Measurements from ENCODE around the gene PFDN1.

PFDN1 gene

DNA sequence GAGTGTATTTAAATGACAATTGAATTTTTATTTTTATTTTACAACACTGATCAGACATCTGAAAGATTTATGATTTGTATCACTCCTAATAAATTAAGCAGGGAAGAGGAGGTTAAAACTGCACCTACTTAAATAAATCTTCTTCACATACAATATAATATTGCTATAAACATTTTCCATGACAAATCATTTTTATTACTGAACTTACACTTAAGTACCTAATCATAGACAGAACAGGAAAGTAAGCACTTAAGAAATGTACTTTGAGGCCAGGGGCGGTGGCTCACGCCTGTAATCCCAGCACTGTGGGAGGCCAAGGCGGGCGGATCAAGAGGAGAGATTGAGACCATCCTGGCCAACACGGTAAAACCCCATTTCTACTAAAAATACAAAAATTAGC, 3.8 kb downstream of the PFDN1 start:
- Histone ChIP-seq H3K4me3 (no peak overlapping the region), H3K4me2 (no peak overlapping the region), H3K27me3 (no peaks in the 10 kb centered on the region), H4K20me1 (peaks cover 21% of the 10 kb centered on the region; the same call in 1 of the 2 replicates), H3K4me1 (peaks cover 29% of the 10 kb centered on the region), H3K9ac (no peak overlapping the region), H3K36me3 (peaks cover 36% of the 10 kb centered on the region), H3K27ac (no peak overlapping the region), H3K9me3 (no peaks in the 10 kb centered on the region)
- no peak for TF ChIP-seq Cebpa-rat (IDR thresholded peaks at IDR 0.05)

DNA sequence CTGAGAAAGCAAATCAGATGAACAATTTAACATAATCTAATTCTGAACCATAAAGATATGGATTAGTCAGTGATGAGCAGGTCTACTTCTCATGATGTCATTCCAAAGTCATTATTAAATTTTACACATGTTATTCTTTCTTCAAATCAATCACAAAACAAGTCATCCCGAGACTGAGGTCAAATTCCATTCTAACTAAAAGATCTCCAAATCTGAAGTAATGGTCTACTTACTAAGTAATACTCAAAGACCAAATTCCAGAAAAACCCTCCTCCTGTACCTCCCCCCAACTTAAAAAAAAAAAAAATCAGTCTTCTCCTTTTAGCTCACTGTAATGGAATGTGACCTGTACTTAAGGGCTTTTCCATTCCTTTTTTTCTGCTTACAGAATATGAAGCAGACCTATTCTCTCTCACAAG, 4.7 kb downstream of the PFDN1 start:
- no peak overlapping the region for H3K4me2 ChIP-seq
- no peaks in the 10 kb centered on the region for H3K9me3 ChIP-seq
- H3K4me3 ChIP-seq: no peak overlapping the region
- no peak overlapping the region for H3K9ac ChIP-seq
- peaks cover 21% of the 10 kb centered on the region; the same call in 1 of the 2 replicates for H4K20me1 ChIP-seq
- no peak overlapping the region for H3K27ac ChIP-seq
- peaks cover 36% of the 10 kb centered on the region for H3K36me3 ChIP-seq
- no peaks in the 10 kb centered on the region for H3K27me3 ChIP-seq
- peaks cover 30% of the 10 kb centered on the region for H3K4me1 ChIP-seq
- TF ChIP-seq Cebpa-rat (IDR thresholded peaks at IDR 0.05): no peak

DNA sequence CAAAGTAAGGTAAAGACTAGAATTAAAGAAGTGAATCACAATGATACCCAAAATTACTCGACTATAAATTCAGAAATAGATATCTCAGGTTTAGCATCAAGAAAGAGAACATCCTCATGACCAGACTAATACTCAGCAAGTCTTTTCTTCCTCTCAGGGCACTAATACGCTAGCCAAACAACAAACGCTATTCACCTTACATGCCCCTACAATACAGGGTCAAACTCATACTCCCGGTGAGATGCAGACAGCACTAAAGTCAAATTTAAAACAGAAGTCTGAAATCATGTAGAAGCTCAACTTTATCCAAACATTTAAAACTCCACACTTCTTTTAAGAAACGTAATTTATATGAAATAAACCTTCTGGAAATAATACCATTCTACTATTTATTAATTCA, 5.6 kb downstream of the PFDN1 start:
- no peak overlapping the region for H3K9ac ChIP-seq
- H3K27ac ChIP-seq: no peak overlapping the region
- no peak overlapping the region for H3K4me3 ChIP-seq
- H3K4me1 ChIP-seq: peaks cover 33% of the 10 kb centered on the region
- no peak overlapping the region for H3K4me2 ChIP-seq
- H3K9me3 ChIP-seq: no peaks in the 10 kb centered on the region
- peaks cover 22% of the 10 kb centered on the region; the same call in 1 of the 2 replicates for H4K20me1 ChIP-seq
- peaks cover 36% of the 10 kb centered on the region for H3K36me3 ChIP-seq
- H3K27me3 ChIP-seq: no peaks in the 10 kb centered on the region
- no peak for TF ChIP-seq Cebpa-rat (IDR thresholded peaks at IDR 0.05)

DNA sequence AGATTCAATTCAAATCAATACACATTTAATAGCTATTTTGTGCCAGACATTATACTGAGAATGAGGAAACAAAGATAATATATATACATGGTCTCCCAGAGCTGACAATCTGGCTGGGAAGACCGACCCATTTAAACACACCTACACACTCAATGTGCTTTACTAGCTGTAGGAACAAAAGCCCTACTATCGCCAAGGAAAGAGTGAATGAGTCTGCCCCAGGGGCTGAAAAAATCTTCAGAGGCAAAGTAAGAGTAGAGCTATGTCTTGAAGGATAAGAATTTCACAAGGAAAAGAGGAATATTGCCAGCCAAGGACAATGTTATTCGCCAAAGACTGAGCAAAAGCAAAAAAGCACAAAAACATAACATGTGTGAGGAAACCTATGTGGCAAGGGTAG, 6.6 kb downstream of the PFDN1 start:
- Histone ChIP-seq H3K4me2 (no peak overlapping the region), H3K9ac (no peak overlapping the region), H3K36me3 (peaks cover 36% of the 10 kb centered on the region), H3K9me3 (no peaks in the 10 kb centered on the region), H3K27ac (no peak overlapping the region), H3K27me3 (no peaks in the 10 kb centered on the region), H4K20me1 (peaks cover 32% of the 10 kb centered on the region), H3K4me1 (peaks cover 23% of the 10 kb centered on the region), H3K4me3 (no peak overlapping the region)
- no peak for TF ChIP-seq Cebpa-rat (IDR thresholded peaks at IDR 0.05)

DNA sequence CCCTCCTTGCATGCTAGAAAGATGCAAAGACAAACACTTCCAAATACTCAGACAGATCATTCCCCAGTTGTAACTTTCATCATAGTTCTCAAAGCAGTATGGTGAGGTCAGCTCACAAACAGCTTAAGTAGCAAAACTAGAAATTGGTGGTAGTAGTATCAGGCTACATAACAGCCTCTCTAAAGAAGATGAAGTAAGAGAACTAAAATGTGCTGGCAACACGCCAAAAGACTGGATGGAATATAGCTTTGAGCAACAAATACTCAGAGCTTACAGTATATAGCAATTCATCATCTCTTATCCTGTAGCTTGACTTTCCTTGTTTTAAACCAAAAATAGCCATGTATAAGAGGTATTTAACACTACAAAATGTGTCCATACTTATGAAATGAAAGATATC, 7.5 kb downstream of the PFDN1 start:
- Histone ChIP-seq H3K4me3 (no peak overlapping the region), H3K4me2 (no peak overlapping the region), H4K20me1 (peaks cover 38% of the 10 kb centered on the region), H3K27ac (no peak overlapping the region), H3K27me3 (no peaks in the 10 kb centered on the region), H3K36me3 (peaks cover 41% of the 10 kb centered on the region), H3K9me3 (no peaks in the 10 kb centered on the region), H3K9ac (no peak overlapping the region), H3K4me1 (peaks cover 18% of the 10 kb centered on the region; the same call in 1 of the 2 replicates)
- no peak for TF ChIP-seq Cebpa-rat (IDR thresholded peaks at IDR 0.05)

DNA sequence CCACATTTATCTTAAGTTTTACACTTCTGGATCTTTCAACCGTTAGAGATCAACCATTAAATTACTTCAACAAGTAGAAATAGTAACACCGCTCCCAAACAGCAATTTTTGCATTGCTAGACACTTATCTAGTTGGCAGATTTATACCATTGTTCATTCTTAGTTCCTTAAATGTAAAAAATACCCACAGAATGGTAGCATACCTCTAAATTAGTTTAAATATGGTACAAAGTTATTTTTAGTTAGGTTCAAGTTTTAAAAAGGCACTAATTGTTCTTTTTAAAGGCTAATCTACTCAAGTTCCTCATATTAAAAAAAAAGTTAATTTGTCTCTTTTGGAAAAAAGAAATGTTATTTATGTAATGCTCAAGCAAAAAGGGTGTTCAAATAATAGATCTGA, 8.1 kb downstream of the PFDN1 start:
- Histone ChIP-seq H3K27me3 (no peaks in the 10 kb centered on the region), H3K4me3 (no peak overlapping the region), H3K36me3 (peaks cover 34% of the 10 kb centered on the region), H3K27ac (no peak overlapping the region), H4K20me1 (peaks cover 38% of the 10 kb centered on the region), H3K9me3 (no peaks in the 10 kb centered on the region), H3K9ac (no peak overlapping the region), H3K4me1 (peaks cover 18% of the 10 kb centered on the region; the same call in 1 of the 2 replicates), H3K4me2 (no peak overlapping the region)
- no peak for TF ChIP-seq Cebpa-rat (IDR thresholded peaks at IDR 0.05)

DNA sequence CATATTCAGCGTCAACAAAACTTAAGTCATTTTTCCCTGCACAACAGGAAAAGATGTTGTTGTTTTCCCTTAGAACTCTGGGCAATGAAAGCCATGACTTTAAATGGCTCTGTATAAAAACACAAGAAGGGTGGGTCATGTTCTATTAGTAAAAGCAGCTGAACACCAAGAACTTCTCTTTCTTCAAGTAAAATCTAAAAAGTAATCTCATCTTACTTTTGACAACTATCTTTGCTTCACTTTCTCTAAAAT, 9.1 kb downstream of the PFDN1 start:
- no peak overlapping the region for H3K27ac ChIP-seq
- no peak overlapping the region for H3K4me3 ChIP-seq
- H3K4me2 ChIP-seq: peak overlapping the region; percentile 20; the same call in 1 of the 2 replicates
- H3K9ac ChIP-seq: no peak overlapping the region
- H3K27me3 ChIP-seq: no peaks in the 10 kb centered on the region
- peaks cover 27% of the 10 kb centered on the region for H3K36me3 ChIP-seq
- peaks cover 47% of the 10 kb centered on the region for H4K20me1 ChIP-seq
- TF ChIP-seq Cebpa-rat (IDR thresholded peaks at IDR 0.05): no peak
- peaks cover 18% of the 10 kb centered on the region; the same call in 1 of the 2 replicates for H3K4me1 ChIP-seq
- H3K9me3 ChIP-seq: no peaks in the 10 kb centered on the region

DNA sequence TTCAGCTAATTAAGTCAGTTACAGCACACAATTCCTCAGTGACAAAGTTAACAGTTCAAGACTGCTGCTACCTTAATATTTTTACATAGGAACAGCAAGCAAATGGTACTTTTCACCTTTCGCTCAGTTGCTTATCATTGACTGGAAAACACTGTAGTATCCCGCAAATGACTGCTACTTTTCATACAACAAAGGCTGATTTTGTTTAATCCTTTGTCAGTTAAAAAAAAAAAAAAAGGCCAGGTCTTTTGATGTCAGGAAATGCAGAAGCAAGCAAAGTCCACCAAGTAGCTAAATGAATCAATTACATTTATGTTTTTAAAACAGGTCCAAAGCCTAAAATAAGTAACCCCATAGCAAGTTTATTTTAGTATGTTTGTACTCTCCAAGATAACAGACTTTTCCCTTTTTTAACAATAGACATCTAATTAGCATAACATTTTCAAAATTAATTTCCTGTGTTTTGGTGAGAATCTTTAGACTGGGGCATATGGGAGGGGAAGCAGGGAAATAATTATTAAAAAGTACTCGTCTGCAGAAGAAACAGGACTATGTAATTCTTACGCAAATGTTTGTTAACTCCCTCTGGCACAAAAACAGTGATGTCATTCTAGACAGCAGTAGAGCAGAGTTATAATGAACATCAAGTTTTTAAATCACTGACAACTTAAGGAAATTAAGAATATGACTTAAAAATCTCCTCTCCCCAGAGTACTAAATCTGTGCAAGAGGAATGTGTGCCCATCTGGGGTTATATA, 9.6 kb downstream of the PFDN1 start:
- Histone ChIP-seq H3K36me3 (peaks cover 26% of the 10 kb centered on the region), H3K4me1 (peaks cover 18% of the 10 kb centered on the region; the same call in 1 of the 2 replicates), H3K4me3 (no peak overlapping the region), H3K4me2 (peak overlapping the region; percentile 20; the same call in 1 of the 2 replicates), H3K27me3 (no peaks in the 10 kb centered on the region), H3K9me3 (no peaks in the 10 kb centered on the region), H4K20me1 (peaks cover 52% of the 10 kb centered on the region), H3K27ac (no peak overlapping the region), H3K9ac (no peak overlapping the region)
- no peak for TF ChIP-seq Cebpa-rat (IDR thresholded peaks at IDR 0.05)

DNA sequence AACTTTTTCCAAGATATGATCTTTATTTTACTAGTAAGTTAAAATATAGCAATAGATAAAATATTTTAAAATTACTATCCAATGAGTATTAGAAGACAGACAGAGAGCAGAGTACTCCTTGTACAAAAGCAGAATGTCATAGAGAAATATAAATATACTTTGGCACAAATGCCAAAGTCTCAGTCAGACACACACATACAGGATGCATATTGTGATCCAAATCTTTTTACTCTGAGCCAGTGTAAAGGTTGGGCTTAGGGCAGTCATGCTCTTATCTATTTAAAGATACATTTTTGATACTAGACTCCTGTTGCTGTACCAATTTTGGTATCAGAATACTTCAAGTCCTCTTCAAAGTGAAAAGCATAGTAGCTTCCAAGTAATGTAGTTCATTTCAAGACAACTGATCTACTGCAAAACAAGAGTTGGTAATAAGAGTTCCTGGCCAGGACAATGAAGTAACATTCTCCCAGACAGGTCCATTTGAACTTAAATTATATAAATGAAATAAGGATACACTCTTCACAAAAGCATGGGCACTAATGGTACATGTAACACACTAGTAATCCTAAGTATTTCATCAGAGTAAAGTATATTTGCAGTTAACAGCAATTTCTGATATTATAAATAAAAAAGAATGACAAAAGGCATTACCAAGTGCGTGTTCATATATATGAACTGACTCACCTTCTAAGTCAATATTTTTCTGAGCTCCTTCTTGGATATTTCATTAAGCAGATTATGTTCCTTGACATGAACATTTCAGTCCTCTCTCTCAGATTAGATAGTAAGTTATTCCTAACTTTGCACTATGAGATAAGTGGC, 10.5 kb downstream of the PFDN1 start:
- H3K4me1 ChIP-seq: peaks cover 18% of the 10 kb centered on the region; the same call in 1 of the 2 replicates
- H3K4me3 ChIP-seq: no peak overlapping the region
- H3K36me3 ChIP-seq: peaks cover 20% of the 10 kb centered on the region
- no peak overlapping the region for H3K9ac ChIP-seq
- TF ChIP-seq Cebpa-rat (IDR thresholded peaks at IDR 0.05): no peak
- H4K20me1 ChIP-seq: peaks cover 58% of the 10 kb centered on the region
- no peaks in the 10 kb centered on the region for H3K27me3 ChIP-seq
- H3K27ac ChIP-seq: no peak overlapping the region
- no peak overlapping the region for H3K4me2 ChIP-seq
- H3K9me3 ChIP-seq: no peaks in the 10 kb centered on the region

Data from BLaER1 (cell line).